GM19025 (cell line): ENCODE measurements around the gene OAT.

Experiments
- ATAC-seq: cut with Tn5 transposase; IDR thresholded peaks from one replicate; pipeline ENCODE4 v1.9.1; 2021; ENCODE audit warnings: mild to moderate bottlenecking, low read depth, moderate library complexity; ENCODE audit not compliant: unreplicated experiment

OAT gene

DNA sequence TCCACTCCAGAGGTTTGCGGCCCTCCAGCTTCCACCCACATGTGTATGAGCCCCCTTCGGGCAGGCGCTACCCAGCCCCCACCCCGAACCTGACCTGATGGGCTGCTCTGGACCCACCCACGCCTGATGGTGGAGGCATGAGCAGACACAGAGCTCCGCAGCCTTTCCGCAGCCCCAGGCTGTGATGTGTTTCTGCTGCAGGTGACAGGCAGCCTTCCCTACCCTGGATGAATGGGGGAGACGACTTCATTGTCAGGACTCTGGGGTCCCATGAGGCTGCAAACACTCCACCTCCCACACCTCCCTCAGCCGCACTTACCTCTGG is 61.2 kb downstream of the OAT start:
- ATAC-seq, result no peak

DNA sequence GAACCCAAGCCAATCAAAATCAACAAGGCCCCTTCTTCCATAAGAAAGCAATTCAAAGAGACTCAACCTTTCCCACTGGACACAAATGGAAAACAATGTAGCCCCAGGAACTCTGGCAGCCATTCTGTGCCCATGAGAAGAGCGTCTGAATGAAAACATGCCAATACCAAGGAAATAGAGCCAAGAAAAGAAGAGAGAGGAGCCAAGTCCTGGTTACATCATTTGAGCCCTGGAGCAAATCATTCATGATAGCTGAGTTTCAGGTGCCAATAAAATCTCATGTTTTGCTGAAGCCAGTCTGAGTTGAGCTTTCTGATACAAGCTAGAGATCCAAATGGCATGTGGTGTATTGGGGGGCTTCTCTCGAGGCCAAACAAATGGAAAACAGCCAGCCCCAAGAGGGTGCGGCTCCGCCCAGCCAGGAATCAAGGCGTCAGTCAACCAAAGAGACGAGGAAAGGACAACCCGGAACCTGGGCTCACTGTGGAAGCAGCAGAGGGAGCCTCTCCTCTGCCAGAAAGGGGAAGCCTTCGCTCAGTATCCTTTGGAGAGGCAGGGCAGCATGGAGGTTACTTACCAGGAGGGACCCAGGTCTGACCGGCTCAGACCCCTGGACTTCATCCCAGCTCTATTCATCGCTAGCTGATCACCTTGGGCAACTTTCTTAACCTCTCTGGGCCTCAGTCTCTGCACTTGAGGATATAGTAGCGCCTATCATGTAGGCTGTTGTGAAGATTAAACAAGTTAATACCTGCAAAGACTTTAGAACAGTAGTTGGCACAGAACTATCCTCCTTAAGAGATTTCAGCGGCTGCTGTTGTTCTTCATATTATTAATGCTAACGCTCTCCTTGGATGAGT is 61.8 kb downstream of the OAT start:
- ATAC-seq, result no peak

DNA sequence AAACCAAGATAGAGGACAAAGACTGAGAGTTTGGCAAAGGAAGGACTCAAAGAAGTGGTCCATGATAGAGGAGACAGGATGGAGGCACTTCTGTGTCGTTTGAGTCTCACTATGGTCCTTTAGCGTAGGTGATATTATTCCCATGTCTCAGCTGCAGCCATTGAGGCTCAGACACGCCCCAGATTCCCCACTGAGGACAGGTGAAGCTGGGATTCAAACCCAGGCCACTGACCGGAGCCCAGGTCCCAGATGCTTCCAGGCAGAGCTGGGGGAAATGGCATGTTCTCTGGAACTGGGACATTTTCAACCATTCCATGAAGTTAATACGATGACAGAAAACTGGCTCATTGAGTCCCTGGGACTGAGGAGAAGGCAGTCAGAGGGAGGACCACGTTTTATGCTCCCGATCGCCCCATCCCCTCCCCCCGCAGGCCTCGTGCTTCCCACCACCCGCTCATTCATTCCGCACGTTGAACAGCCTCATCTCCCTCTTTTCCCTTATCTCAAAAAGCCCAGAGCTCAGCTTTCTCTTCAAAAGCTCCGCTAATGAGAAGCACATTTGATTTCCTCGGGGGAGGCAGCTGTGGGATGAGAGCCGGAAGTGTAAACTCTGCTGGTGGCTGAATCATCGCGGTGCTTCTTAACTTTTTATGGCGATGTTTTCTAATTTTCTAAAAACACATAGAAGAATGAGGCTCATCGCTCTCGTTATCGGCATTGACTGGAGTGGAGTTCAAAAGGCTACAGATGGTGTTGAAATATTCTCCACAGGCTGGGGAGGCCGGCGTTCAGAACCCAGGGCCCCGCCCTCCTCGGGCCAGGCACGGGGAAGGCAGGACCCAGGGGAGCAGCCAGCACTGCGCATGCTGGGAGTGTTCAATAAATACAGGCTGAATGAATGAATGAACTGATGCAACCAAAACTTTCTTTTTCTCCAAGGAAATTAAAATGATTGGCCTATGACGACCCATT is 64.0 kb downstream of the OAT start:
- no peak for ATAC-seq

- no peak for ATAC-seq
Observed at GRCh38 chr10:124353896-124354295, 64.8 kb downstream of the OAT start.

GRCh38 chr10:124353091-124353815 is 65.5 kb downstream of the OAT start:
- no peak for ATAC-seq

GRCh38 chr10:124351481-124352220 is 67.1 kb downstream of the OAT start:
- ATAC-seq, result no peak

DNA sequence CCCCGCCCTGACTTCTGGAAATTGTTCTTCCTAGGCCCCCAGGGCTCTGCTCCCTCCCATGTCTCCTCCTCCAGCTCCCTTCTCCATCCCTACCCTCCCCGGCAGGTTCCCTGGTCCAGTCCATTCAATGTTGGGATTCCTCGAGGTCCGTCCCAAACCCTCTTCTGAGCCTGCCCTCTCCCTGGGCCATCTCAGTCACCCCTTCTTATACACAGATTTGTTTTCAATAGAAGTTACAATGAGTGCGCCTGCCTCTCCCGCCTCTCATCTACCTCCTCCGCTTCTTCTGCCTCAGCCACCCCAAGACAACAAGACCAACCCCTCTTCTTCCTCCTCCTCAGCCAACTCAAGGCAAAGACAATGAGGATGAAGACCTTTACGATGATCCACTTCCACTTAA is 67.9 kb downstream of the OAT start:
- ATAC-seq, result no peak

DNA sequence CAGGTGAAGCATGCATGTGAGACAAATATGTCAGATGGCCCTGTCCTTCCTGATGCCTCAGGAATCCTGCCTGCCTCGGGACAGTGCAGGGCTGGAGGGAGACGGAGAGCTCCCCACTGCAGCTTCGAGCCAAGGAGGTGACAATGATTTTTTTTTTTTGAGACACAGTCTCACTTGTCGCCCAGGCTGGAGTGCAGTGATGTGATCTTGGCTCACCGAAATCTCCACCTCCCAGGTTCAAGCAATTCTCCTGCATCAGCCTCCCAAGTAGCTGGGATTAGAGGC is 68.8 kb downstream of the OAT start:
- ATAC-seq, result no peak

- ATAC-seq, result no peak
Observed at GRCh38 chr10:124349231-124349995, 69.3 kb downstream of the OAT start.

DNA sequence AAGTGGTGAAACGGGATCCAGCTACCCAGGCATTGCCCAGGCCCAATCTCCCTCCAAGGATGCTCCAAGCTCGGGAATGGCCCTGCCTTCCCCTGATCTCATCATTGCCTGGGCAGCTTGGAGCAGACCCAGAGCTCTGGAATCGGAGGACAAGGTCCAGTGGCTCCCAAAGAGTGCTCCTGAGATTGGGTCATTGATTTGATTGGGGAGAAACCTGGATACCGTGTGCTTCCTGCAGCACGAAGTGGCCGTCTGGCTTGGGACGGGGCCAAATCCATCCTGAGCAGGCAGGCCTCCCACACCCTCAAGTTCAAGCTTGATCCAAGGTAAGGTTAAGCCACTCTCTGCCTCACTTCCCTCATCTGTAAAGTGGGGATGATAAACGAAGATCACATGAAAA is 69.9 kb downstream of the OAT start:
- no peak for ATAC-seq

GRCh38 chr10:124347956-124348355 is 70.8 kb downstream of the OAT start:
- no peak for ATAC-seq
